H1 (cell line): ENCODE results near the gene LAIR1. TPM values are rescaled to one million over a fixed set of nuclear protein-coding genes. Genes with fewer than 3 reads are reported as not detected.

Experiments used
- CTCF ChIA-PET: fragments of 300-600 bp; sonication (Branson Sonifier 250); formaldehyde crosslinking; loops from one replicate; lab custom pipeline; 2021; ENCODE audit not compliant: partially characterized antibody; lab: Charles Lee
- POLR2A ChIA-PET: fragments of 300-600 bp; sonication (Branson Sonifier 250); formaldehyde crosslinking; loops from one replicate; lab custom pipeline; 2021; ENCODE audit warnings: inconsistent platforms; ENCODE audit not compliant: partially characterized antibody; lab: Charles Lee
- DNase-seq, 2 experiments: peaks; one replicate each; pipeline versions ENCODE4 v3.0.0 to v3.0.0-alpha.2; 2010 to 2022; ENCODE audit warnings: low spot score in 2 of 2, low read depth in 1 of 2, mixed read lengths in 1 of 2
- FAIRE-seq: peaks from 2 replicates; lab custom pipeline; 2011; peaks lifted over from hg19 to GRCh38; lab: Jason Lieb, UNC
- H2AFZ ChIP-seq: 2 replicates; pipeline ENCODE4 v1.8.1; 2012; ENCODE audit warnings: low read length, inconsistent platforms
- H2AK5ac ChIP-seq: 2 replicates; pipeline ENCODE4 v1.6.1; 2013; ENCODE audit warnings: low read depth, low read length
- H2BK120ac ChIP-seq: replicated peaks from 2 replicates; pipeline ENCODE3; 2013; ENCODE audit warnings: low read depth, low read length, inconsistent platforms
- H2BK12ac ChIP-seq: 2 replicates; pipeline ENCODE4 v1.6.1; 2013; ENCODE audit warnings: low read depth, low read length
- H2BK15ac ChIP-seq: 2 replicates; pipeline ENCODE4 v1.6.1; 2013; ENCODE audit warnings: low read length
- H2BK20ac ChIP-seq: 2 replicates; pipeline ENCODE4 v1.6.1; 2013; ENCODE audit warnings: low read length
- H2BK5ac ChIP-seq: 2 replicates; pipeline ENCODE4 v1.6.1; 2013; ENCODE audit warnings: low read depth, low read length
- H3K14ac ChIP-seq: 2 replicates; pipeline ENCODE4 v1.6.1; 2013; ENCODE audit warnings: inconsistent platforms; ENCODE audit not compliant: insufficient read length
- H3K18ac ChIP-seq: 2 replicates; pipeline ENCODE4 v1.6.1; 2013; ENCODE audit warnings: low read length; ENCODE audit errors: extremely low read depth
- H3K23ac ChIP-seq: 2 replicates; pipeline ENCODE4 v1.6.1; 2013; ENCODE audit warnings: inconsistent platforms; ENCODE audit not compliant: insufficient read length
- H3K23me2 ChIP-seq: 2 replicates; pipeline ENCODE4 v1.6.1; 2013; ENCODE audit warnings: low read depth, low read length
- H3K27ac ChIP-seq: 2 replicates; pipeline ENCODE4 v1.6.1; 2011; ENCODE audit warnings: low read depth, low read length, inconsistent platforms
- H3K27me3 ChIP-seq, 4 experiments: replicated peaks in 1 of 4; 1 replicate in 1 of 4; 2 replicates in 3 of 4; pipeline versions ENCODE4 v1.6.1 to v1.8.1; 2011 to 2013; ENCODE audit warnings: low read length in 3 of 4, mild to moderate bottlenecking in 3 of 4, inconsistent platforms in 2 of 4, mixed read lengths in 2 of 4, moderate library complexity in 1 of 4; ENCODE audit not compliant: control insufficient read depth in 3 of 4, insufficient read depth in 3 of 4; ENCODE audit errors: extremely low read depth in 1 of 4
- H3K36me3 ChIP-seq, 4 experiments: 2 replicates each; pipeline versions ENCODE4 v1.6.1 to v1.8.1; 2011 to 2013; ENCODE audit warnings: mild to moderate bottlenecking in 4 of 4, low read length in 3 of 4, moderate library complexity in 2 of 4, control low read depth in 1 of 4, inconsistent platforms in 1 of 4; ENCODE audit not compliant: insufficient read depth in 4 of 4, control insufficient read depth in 2 of 4
- H3K4ac ChIP-seq: replicated peaks from 2 replicates; pipeline ENCODE3; 2013; ENCODE audit warnings: low read length, low read depth, mixed read lengths, inconsistent platforms; ENCODE audit not compliant: insufficient read length
- H3K4me1 ChIP-seq, 4 experiments: replicated peaks in 1 of 4; 1 replicate in 1 of 4; 2 replicates in 3 of 4; pipeline versions ENCODE4 v1.6.1 to v1.8.1; 2011 to 2013; ENCODE audit warnings: low read length in 3 of 4, inconsistent platforms in 2 of 4, mixed read lengths in 1 of 4; ENCODE audit not compliant: insufficient read depth in 4 of 4, control insufficient read depth in 3 of 4
- H3K4me2 ChIP-seq, 2 experiments: 2 replicates each; pipeline versions ENCODE4 v1.6.1 to v1.8.1; 2011 to 2013; ENCODE audit warnings: low read depth in 2 of 2, low read length in 2 of 2, control low read depth in 1 of 2, inconsistent platforms in 1 of 2, mild to moderate bottlenecking in 1 of 2; ENCODE audit not compliant: insufficient read depth in 1 of 2
- H3K4me3 ChIP-seq, 4 experiments: fragments of 200-600, 300-600 bp in 1 of 4; sonication (generic), shearing (Covaris generic), sonication (Bioruptor Twin) in 1 of 4; 2 replicates each; pipeline versions ENCODE4 v1.5.1 to v1.8.1; 2011 to 2016; ENCODE audit warnings: low read length in 4 of 4, low read depth in 3 of 4, control low read depth in 2 of 4, inconsistent platforms in 2 of 4, mild to moderate bottlenecking in 2 of 4, mixed read lengths in 1 of 4, moderate library complexity in 1 of 4; ENCODE audit not compliant: insufficient read depth in 2 of 4; ENCODE audit errors: extremely low read depth in 1 of 4
- H3K56ac ChIP-seq: replicated peaks from 2 replicates; pipeline ENCODE3; 2013; ENCODE audit warnings: low read depth, mild to moderate bottlenecking, mixed read lengths, low read length, inconsistent platforms; ENCODE audit not compliant: insufficient read length
- H3K79me1 ChIP-seq: 2 replicates; pipeline ENCODE4 v1.6.1; 2013; ENCODE audit warnings: low read depth, low read length, control low read depth
- H3K79me2 ChIP-seq, 2 experiments: 2 replicates each; pipeline versions ENCODE4 v1.6.1 to v1.8.1; 2012 to 2013; ENCODE audit warnings: low read length in 2 of 2, mild to moderate bottlenecking in 2 of 2, inconsistent platforms in 1 of 2; ENCODE audit not compliant: insufficient read depth in 2 of 2, control insufficient read depth in 1 of 2
- H3K9ac ChIP-seq, 4 experiments: replicated peaks in 1 of 4; 1 replicate in 1 of 4; 2 replicates in 3 of 4; pipeline versions ENCODE4 v1.6.1 to v1.8.1; 2011 to 2013; ENCODE audit warnings: low read depth in 3 of 4, low read length in 3 of 4, control low read depth in 2 of 4, mild to moderate bottlenecking in 2 of 4, moderate library complexity in 2 of 4, inconsistent platforms in 1 of 4; ENCODE audit errors: extremely low read depth in 1 of 4
- H3K9me3 ChIP-seq, 2 experiments: 2 replicates each; pipeline versions ENCODE4 v1.6.1 to v1.8.1; 2012 to 2013; ENCODE audit warnings: mild to moderate bottlenecking in 2 of 2, moderate library complexity in 2 of 2, control low read depth in 1 of 2, inconsistent platforms in 1 of 2, low read depth in 1 of 2, low read length in 1 of 2, mixed read lengths in 1 of 2; ENCODE audit not compliant: insufficient read depth in 2 of 2
- H4K20me1 ChIP-seq, 2 experiments: replicated peaks in 1 of 2; 2 replicates each; pipeline versions ENCODE3 to v1.8.1; 2011 to 2013; ENCODE audit warnings: inconsistent platforms in 2 of 2, low read length in 2 of 2, mild to moderate bottlenecking in 1 of 2; ENCODE audit not compliant: insufficient read depth in 2 of 2, control insufficient read depth in 1 of 2
- H4K5ac ChIP-seq: 2 replicates; pipeline ENCODE4 v1.6.1; 2013; ENCODE audit warnings: low read length, low read depth, mixed read lengths, inconsistent platforms; ENCODE audit not compliant: insufficient read length
- H4K8ac ChIP-seq: 2 replicates; pipeline ENCODE4 v1.8.0; 2013; ENCODE audit warnings: mild to moderate bottlenecking, moderate library complexity, low read length, inconsistent platforms; ENCODE audit not compliant: insufficient read depth; ENCODE audit errors: extremely low read depth
- H4K91ac ChIP-seq: replicated peaks from 2 replicates; pipeline ENCODE3; 2013; ENCODE audit warnings: low read length, mixed read lengths, inconsistent platforms; ENCODE audit not compliant: insufficient read length
- BCL11A ChIP-seq, 2 experiments: IDR thresholded peaks; one replicate each; pipeline ENCODE4 v1.6.1; 2011; ENCODE audit warnings: low read depth in 2 of 2, low read length in 2 of 2, mild to moderate bottlenecking in 2 of 2
- MAX ChIP-seq: IDR thresholded peaks from 2 replicates; pipeline ENCODE4 v1.6.1; 2012; ENCODE audit warnings: inconsistent platforms
- POU5F1 ChIP-seq: IDR thresholded peaks from 2 replicates; pipeline ENCODE4 v1.6.1; 2011; ENCODE audit warnings: low read depth, mild to moderate bottlenecking, low read length, moderate library complexity
- WGBS, 2 experiments: shearing (Covaris generic) in 1 of 2; methylation state at CpG; one replicate each; pipeline versions ENCODE4 v1.1.6 to v1.1.7; 2013 to 2015; ENCODE audit warnings: low lambda C conversion rate in 2 of 2, mixed read lengths in 2 of 2, inconsistent platforms in 1 of 2, low coverage in 1 of 2, missing lambda C conversion rate in 1 of 2; ENCODE audit not compliant: insufficient replicate concordance in 2 of 2, insufficient coverage in 1 of 2, insufficient read length in 1 of 2; ENCODE audit errors: extremely low coverage in 1 of 2, missing lambda C conversion rate in 1 of 2; 5-methylcytosine and 5-hydroxymethylcytosine counted together
- polyA plus RNA-seq, 7 experiments: library from polyadenylated mRNA; depleted of rRNA in 3 of 7; stranded (reverse) in 5 of 7; unstranded in 2 of 7; fragments of >200 nt in 5 of 7; fragments of 200-250 nt in 2 of 7; gene quantifications; 1 replicate in 5 of 7; 2 replicates in 1 of 7; 4 replicates in 1 of 7; pipeline versions ENCODE4 v1.2.1 to v1.2.3, GENCODE V29; 2011 to 2013; ENCODE audit warnings: missing spikeins in 2 of 7, mixed read lengths in 2 of 7
- total RNA-seq: library from RNA; stranded (reverse); fragmentation: NEBNext Ultra II Directional; extraction: Animal tissue kit (Norgen Biotek cat#: 25700); gene quantifications from 2 replicates; pipeline ENCODE4 v1.2.1, GENCODE V29; 2021

The LAIR1 gene
- total and polyA plus RNA-seq, 2 of the 8 experiments (the other 6 are each of a cell fraction or from before 2014, with no cell fraction given), result 0.18 TPM; not detected in 1

GRCh38 chr19:54403054-54403453 lies 38.3 kb upstream of the LAIR1 start:
- Histone ChIP-seq H4K8ac (no peak overlapping the region), H3K56ac (no peak overlapping the region), H3K36me3 (no peaks in the 10 kb centered on the region), H3K79me1 (no peaks in the 10 kb centered on the region), H2BK120ac (no peak overlapping the region), H2AK5ac (no peak overlapping the region), H3K9ac (no peak overlapping the region), H3K27me3 (no peaks in the 10 kb centered on the region), H2BK15ac (no peak overlapping the region), H3K4me3 (no peak overlapping the region), H3K4ac (no peak overlapping the region), H3K79me2 (no peaks in the 10 kb centered on the region), H3K27ac (no peak overlapping the region), H2BK20ac (no peak overlapping the region), H3K23me2 (no peaks in the 10 kb centered on the region), H3K4me2 (no peak overlapping the region), H3K18ac (no peak overlapping the region), H4K20me1 (no peaks in the 10 kb centered on the region), H3K14ac (no peak overlapping the region), H2BK12ac (no peak overlapping the region), H3K9me3 (no peaks in the 10 kb centered on the region), H4K5ac (no peak overlapping the region), H2BK5ac (peak overlapping the region; percentile 35; the same call in 1 of the 2 replicates), H2AFZ (no peak overlapping the region), H3K4me1 (no peaks in the 10 kb centered on the region; a peak in 2 of 7 replicates), H4K91ac (no peak overlapping the region), H3K23ac (no peak overlapping the region)
- ChIA-PET CTCF (interaction anchor here (0.8 to 2.7 kb wide), 5 partner anchors 10 to 135 kb away, joined by 3 to 16 read pairs (median 4); no protein-coding TSS in a partner anchor), POLR2A (interaction anchor here (0.8 to 1.3 kb wide), 3 partner anchors 17 to 204 kb away, joined by 3 to 4 read pairs (median 3); no protein-coding TSS in a partner anchor)
- no peak for DNase-seq
- 79% methylated on average over 8 of the region's 8 CpGs; no CpG with 5 or more reads in 1 of the 2 experiments for WGBS, 2 experiments
- no peak for FAIRE-seq
- TF ChIP-seq POU5F1 (no peak), MAX (peak; percentile 57), BCL11A (IDR thresholded peaks at IDR 0.05; ENCODE audit: low read depth in 2 of 2, low read length in 2 of 2) (no peak)
